ENCODE results near the gene NXPE4. TPM values are rescaled to one million over a fixed set of nuclear protein-coding genes. Genes with fewer than 3 reads are reported as not detected.
"Not testable (repeated sequence)": the region's sequence is repeated elsewhere in the genome, so short reads cannot be mapped to it uniquely, and the experiment has no call there.

The NXPE4 gene
- total and polyA plus RNA-seq, 4 donors, result not detected

DNA sequence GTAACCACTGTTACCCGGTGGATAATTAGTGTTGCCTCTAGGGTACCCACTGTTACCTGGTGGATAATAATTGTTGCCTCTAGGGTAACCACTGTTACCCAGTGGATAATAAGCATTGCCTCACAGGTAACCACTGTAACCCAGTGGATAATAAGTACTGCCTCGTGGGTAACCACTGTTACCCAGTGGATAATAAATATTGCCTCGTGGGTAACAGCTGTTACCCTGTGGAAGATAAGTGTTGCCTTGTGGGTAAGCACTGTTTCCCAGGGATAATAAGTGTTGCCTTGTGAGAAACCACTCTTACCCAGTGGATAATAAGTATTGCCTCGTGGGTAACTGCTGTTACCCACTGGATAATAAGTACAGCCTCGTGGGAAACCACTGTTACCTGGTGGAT is 9.3 kb upstream of the NXPE4 start:
- 79 to 90% methylated on average over 5 of the region's 5 CpGs for WGBS, 2 donors
- TF ChIP-seq, protein P1, sequence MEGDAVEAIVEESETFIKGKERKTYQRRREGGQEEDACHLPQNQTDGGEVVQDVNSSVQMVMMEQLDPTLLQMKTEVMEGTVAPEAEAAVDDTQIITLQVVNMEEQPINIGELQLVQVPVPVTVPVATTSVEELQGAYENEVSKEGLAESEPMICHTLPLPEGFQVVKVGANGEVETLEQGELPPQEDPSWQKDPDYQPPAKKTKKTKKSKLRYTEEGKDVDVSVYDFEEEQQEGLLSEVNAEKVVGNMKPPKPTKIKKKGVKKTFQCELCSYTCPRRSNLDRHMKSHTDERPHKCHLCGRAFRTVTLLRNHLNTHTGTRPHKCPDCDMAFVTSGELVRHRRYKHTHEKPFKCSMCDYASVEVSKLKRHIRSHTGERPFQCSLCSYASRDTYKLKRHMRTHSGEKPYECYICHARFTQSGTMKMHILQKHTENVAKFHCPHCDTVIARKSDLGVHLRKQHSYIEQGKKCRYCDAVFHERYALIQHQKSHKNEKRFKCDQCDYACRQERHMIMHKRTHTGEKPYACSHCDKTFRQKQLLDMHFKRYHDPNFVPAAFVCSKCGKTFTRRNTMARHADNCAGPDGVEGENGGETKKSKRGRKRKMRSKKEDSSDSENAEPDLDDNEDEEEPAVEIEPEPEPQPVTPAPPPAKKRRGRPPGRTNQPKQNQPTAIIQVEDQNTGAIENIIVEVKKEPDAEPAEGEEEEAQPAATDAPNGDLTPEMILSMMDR (IDR thresholded peaks at IDR 0.05; ENCODE audit: control extremely low read depth, extremely low read depth), result no peak
- no peak for ATAC-seq (ENCODE audit: insufficient read depth, low FRiP score)

DNA sequence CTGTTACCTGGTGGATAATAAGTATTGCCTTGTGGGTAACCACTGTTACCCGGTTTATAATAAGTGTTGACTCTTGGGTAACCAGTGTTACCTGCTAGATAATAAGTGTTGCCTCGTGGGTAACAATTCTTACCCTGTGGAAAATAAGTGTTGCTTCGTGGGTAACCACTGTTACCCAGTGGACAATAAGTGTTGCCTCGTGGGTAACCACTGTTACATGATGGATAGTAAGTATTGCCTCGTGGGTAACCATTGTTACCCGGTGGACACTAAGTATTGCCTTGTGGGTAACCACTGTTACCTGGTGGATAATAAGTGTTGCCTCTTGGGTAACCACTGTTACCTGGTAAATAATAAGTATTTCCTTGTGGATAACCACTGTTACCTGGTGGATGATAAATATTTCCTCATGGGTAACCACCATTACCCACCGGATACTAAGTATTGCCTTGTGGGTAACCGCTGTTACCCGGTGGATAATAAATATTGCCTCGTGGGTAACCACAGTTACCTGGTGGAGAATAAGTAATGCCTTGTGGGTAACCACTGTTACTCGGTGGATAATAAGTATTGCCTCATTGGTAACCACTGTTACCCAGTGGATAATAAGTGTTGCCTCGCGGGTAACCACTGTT is 8.7 kb upstream of the NXPE4 start:
- WGBS, 2 donors, result 86 to 91% methylated on average over 13 of the region's 13 CpGs
- TF ChIP-seq, protein P1 (IDR thresholded peaks at IDR 0.05; ENCODE audit: control extremely low read depth, extremely low read depth), result no peak
- ATAC-seq (ENCODE audit: insufficient read depth, low FRiP score), result no peak

More for the DNA sequence above, 9.3 kb upstream of the NXPE4 start:
- Histone ChIP-seq H3K4me1 (ENCODE audit: control insufficient read depth in 5 of 5, insufficient read depth in 5 of 5, low read length in 5 of 5) (no peaks in the 10 kb centered on the region), H3K4me3 (no peak overlapping the region), H3K27me3 (ENCODE audit: control insufficient read depth in 3 of 3, insufficient read depth in 3 of 3, low read length in 2 of 3) (no peaks in the 10 kb centered on the region), H3K36me3 (ENCODE audit: control insufficient read depth in 4 of 4, insufficient read depth in 4 of 4, low read length in 4 of 4) (no peaks in the 10 kb centered on the region), H3K9me3 (ENCODE audit: control insufficient read depth in 4 of 4, insufficient read depth in 3 of 4, low read length in 3 of 4) (peaks cover 0 to 9% (median 0%) of the 10 kb centered on the region in 4 donors), H3K27ac (ENCODE audit: low read depth in 1 of 2, low read length in 1 of 2) (no peak overlapping the region), H3K9ac (ENCODE audit: insufficient read depth in 1 of 2, low read length in 2 of 2) (no peak overlapping the region)
- no peak for DNase-seq

DNA sequence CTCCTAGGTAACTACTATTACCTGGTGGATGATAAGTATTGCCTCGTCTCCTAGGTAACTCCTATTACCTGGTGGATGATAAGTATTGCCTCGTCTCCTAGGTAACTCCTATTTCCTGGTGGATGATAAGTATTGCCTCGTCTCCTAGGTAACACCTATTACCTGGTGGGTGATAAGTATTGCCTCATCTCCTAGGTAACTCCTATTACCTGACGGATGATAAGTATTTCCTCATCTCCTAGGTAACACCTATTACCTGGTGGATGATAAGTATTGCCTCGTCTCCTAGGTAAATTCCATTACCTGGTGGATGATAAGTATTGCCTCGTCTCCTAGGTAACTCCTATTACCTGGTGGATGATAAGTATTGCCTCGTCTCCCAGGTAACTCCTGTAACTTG is 7.6 kb upstream of the NXPE4 start:
- not testable (repeated sequence) for H3K27ac ChIP-seq (ENCODE audit: low read depth in 1 of 2, low read length in 1 of 2); DNase-seq; H3K36me3 ChIP-seq (ENCODE audit: control insufficient read depth in 4 of 4, insufficient read depth in 4 of 4, low read length in 4 of 4); H3K4me3 ChIP-seq; H3K4me1 ChIP-seq (ENCODE audit: control insufficient read depth in 5 of 5, insufficient read depth in 5 of 5, low read length in 5 of 5); H3K9me3 ChIP-seq (ENCODE audit: control insufficient read depth in 4 of 4, insufficient read depth in 3 of 4, low read length in 3 of 4); H3K9ac ChIP-seq (ENCODE audit: insufficient read depth in 1 of 2, low read length in 2 of 2); H3K27me3 ChIP-seq (ENCODE audit: control insufficient read depth in 3 of 3, insufficient read depth in 3 of 3, low read length in 2 of 3); ATAC-seq (ENCODE audit: insufficient read depth, low FRiP score)
- 87 to 95% methylated on average over 7 of the region's 7 CpGs for WGBS, 2 donors

More for the DNA sequence above, 8.7 kb upstream of the NXPE4 start:
- no peaks in the 10 kb centered on the region for H3K36me3 ChIP-seq (ENCODE audit: control insufficient read depth in 4 of 4, insufficient read depth in 4 of 4, low read length in 4 of 4)
- no peak overlapping the region for H3K4me3 ChIP-seq
- H3K27ac ChIP-seq (ENCODE audit: low read depth in 1 of 2, low read length in 1 of 2), result no peak overlapping the region
- H3K4me1 ChIP-seq (ENCODE audit: control insufficient read depth in 5 of 5, insufficient read depth in 5 of 5, low read length in 5 of 5), result no peaks in the 10 kb centered on the region
- no peaks in the 10 kb centered on the region for H3K27me3 ChIP-seq (ENCODE audit: control insufficient read depth in 3 of 3, insufficient read depth in 3 of 3, low read length in 2 of 3)
- DNase-seq, result no peak
- no peak overlapping the region for H3K9ac ChIP-seq (ENCODE audit: insufficient read depth in 1 of 2, low read length in 2 of 2)
- H3K9me3 ChIP-seq (ENCODE audit: control insufficient read depth in 4 of 4, insufficient read depth in 3 of 4, low read length in 3 of 4), result peaks cover 0 to 8% (median 0%) of the 10 kb centered on the region in 4 donors

DNA sequence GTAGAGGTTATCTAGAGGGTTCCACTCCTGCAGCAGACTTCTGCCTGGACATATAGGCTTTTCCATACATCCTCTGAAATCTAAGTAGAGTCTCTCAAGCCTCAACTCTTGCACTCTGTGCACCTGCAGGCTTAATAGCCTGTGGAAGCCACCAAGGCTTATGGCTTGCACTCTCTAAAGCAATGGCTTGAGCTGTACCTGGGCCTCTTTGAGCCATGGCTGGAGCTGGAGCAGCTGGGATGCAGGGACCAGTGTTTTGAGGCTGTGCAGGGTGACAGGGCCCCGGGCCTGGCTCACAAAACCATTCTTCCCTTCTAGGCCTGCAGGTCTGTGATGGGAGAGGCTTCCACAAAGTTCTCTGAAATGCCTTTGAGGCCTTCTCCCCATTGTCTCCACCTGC is 2.9 kb upstream of the NXPE4 start:
- Histone ChIP-seq H3K4me3 (no peak overlapping the region), H3K27me3 (ENCODE audit: control insufficient read depth in 3 of 3, insufficient read depth in 3 of 3, low read length in 2 of 3) (no peaks in the 10 kb centered on the region), H3K4me1 (ENCODE audit: control insufficient read depth in 5 of 5, insufficient read depth in 5 of 5, low read length in 5 of 5) (no peaks in the 10 kb centered on the region), H3K27ac (ENCODE audit: low read depth in 1 of 2, low read length in 1 of 2) (no peak overlapping the region), H3K9me3 (ENCODE audit: control insufficient read depth in 4 of 4, insufficient read depth in 3 of 4, low read length in 3 of 4) (no peaks in the 10 kb centered on the region), H3K36me3 (ENCODE audit: control insufficient read depth in 4 of 4, insufficient read depth in 4 of 4, low read length in 4 of 4) (no peaks in the 10 kb centered on the region), H3K9ac (ENCODE audit: insufficient read depth in 1 of 2, low read length in 2 of 2) (no peak overlapping the region)
- TF ChIP-seq, protein P1 (IDR thresholded peaks at IDR 0.05; ENCODE audit: control extremely low read depth, extremely low read depth), result no peak
- WGBS, 2 donors, result 79% methylated on average over 1 of the region's 1 CpG
- no peak for DNase-seq
- no peak for ATAC-seq (ENCODE audit: insufficient read depth, low FRiP score)
